Activated naive CD4-positive, alpha-beta T cell (primary cell): Measurements from ENCODE around the gene THRB.

Source experiments
- DNase-seq, 4 experiments: peaks; one replicate each; lab custom pipeline; 2025; lab: John Stamatoyannopoulos, UW

Gene THRB

DNA sequence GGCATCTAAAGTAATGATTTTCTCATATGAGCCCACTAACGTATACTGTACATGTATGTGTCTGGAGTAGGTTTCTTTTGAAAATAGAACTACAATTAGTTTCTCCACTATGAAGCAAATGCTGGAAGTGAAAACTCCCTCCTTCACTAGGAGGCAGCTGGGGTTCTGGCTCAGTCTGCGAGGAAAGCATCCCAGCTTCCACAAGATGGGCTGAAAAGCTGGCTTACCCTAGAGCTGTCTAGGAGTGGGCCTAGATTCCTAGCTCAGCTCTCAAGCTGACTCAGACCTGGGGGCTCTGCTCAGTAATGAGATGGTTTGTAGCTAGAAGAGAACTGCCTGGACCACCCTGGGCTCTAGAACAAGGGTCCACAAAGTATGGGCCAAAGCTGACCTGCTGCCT lies 268.3 kb downstream of the THRB start:
- DNase-seq = no peak

DNA sequence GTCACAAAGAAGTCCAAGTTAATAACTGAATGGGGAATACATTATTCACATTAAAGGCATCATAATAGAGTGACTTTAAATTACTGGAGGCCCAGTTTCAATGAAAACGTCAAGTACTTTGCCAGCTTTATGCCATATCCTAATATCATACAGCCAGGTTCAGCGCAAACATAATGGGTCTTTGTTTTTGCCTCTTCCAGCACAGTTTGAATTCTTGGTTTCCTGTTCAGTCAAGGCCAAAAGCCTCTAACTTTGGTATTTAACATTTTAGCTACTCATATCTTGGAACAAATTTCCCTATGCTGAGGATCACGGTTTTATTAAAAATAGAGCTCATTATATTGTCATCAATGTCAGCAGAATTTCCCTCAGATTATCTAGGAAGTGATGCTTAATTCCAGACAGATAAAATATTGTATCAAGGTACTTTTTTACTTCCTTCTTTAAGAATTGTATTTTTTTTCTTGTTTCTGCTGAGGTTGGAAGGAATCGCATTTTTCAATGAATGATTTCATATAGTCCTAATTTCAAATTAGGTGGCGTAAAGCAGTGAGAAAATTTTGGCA lies 269.2 kb downstream of the THRB start:
- DNase-seq = no peak

DNA sequence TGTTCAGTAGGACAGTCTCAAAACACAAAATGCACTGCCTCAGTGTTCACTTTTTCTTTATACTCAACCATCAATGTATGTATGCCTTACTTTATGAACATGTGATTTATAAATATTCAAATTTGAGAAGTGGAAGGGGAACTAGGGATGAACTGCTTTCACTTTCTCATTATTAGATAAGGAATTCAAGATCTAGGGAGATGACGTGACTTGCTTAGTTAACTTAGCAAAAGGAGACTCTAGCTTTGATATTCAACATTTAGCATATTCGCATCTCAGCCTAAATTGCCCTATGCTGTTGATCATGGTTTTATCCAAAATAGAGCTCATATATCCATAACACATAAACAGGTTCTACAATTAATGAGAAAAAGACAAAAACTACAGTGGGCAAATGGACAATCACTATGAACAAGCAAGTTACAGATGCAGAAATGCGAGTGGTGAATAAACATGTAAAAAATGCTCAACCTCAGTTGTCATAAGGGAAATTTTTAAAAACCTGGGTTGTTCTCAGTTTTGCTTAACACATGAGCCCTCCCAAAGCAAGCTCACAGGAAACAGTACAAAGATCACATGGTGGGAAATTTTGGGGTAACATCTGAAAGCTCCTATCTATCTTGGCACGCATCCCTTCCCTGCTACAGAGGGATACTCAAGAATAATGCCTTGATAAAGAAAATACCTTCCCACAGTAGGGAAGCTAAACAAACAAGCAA lies 269.8 kb downstream of the THRB start:
- DNase-seq = no peak

DNA sequence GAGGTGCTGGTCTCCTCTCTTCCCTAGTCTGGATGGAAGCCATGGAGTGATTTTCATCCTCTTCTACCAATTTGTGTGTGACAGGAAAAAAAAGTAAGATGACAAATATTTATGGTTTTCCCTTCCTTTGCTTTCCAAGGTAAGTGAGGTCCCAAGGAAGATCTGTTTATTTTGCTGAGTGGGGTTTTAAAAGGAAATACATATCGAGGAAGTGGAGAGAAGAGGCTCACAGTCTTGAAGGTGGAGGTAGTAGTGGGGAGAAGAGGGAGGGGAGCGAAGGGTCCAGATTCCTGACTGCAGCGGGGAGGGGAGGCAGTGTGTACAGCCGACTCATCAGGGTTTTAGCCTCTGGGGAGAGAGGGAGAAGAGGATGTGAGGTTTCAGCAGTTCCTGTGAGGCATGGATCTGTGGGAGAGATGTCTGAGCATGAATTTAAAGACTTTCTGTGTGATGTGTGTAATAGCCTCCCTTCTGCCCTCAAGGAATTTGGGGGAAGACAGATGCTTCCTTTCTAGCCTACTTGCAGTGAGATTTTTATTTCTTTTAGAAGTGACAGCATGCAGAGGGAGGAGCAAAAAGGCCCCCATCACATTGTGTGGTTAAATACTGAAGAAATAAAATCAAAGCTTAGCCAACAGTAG lies 272.4 kb downstream of the THRB start:
- DNase-seq = no peak

DNA sequence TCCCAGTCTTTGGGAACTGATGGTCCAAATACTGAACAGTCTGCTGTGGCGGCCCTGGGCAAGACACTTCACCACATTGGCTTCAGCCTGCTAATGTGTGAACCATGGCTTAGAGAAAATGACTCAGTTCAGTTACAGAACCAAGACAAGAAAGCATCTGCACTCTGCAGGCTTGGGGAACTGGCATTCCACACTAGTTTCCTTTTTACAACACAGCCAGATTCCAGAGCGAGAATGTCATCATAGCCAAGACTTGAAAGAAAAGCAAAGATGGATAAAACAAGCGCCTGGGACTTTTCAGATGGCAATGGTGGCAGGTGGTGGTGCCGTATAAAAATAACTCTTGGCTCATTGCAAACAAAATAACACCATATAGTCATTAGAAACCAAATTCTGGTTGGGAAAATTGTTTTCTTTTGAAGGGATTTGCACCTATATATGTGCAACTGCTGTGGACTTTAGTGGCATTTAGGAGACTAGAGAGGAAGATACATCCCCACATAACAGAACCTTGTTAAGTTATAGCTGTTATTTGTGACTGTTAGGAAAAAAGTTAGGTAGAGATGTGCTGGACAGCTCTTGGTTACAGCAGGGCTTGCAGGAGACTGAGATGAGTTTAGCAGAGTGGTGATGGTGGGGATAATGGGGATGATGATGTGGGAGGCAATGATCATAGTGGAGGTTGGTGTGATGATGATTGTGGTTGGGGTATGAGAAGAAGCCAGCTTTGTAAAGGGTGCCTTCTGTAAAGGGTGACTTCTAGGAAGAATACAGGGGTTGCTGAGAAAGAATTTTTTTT lies 273.6 kb downstream of the THRB start:
- no peak for DNase-seq

DNA sequence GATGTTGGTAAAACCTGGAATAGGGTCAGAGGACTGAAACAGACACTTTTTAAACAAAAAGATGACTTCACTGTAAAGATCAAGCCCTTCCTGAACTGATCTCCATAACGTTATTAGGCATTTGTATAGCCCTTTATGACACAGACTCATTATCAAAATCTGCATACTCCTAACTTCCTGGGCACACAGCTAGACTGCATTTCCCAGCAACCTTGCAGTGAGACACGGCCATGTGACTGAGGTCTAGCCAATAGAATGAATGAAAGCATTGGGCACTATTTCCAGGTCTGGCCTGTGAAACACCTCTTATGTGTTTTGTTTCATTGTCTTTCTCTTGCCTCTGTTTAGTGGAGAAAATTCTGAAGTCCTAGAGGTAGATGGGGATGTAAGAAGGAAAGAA lies 279.1 kb downstream of the THRB start:
- no peak for DNase-seq

DNA sequence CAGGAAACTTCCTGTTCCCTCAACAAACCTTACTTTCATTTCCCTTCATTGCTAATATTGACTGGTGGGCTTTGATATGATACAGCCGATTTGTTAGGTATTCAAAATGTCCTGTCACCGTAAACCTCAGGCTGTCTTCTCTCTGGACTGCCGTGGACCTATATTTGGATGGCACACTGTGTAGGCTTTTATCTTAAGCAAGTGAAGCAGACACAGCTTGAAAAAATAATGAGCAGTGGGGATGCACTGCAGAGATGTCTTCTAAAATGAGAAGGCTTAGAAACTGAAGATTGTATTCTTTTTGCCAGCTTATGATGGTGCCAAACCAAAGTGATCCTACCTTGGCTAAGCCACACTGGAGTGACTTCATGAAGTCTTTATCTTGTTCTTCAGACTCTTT lies 283.3 kb downstream of the THRB start:
- DNase-seq = no peak

DNA sequence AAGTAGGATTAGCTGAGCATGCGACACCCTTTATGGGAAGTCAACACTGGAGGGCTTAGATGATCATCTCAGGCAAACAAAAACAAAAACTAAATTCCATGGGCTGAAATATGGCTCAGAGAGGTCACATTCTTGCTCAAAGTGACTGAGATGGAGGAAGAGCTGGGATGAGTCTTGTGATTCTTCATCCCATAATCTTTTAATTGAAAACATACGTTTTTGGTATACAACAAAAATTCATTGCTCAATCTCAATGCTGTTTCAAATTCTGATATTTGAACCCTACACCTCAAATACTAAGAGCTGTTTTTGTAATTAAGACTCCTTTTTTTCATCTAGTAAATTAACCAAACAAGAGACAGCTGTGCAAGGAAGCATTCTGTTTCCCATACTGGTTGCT lies 292.6 kb downstream of the THRB start:
- DNase-seq = no peak

DNA sequence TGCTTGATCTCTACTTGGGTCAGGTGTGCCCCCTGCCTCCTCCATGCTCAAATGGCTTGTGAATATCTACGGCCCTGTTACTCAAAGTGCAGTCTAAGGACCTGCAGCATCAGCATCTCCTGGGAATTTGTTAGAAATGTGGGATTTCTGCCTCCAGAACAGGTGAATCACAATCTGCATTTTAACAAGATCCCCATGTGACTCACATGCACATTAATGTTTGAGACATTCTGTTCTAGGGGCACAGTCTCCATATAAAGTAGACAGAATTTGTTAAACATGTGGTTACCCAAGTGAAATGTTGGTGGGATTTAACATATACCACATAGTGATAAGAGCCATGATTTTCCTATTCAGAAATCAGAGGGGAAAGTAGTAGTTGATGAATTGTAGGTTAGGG lies 293.3 kb downstream of the THRB start:
- DNase-seq = no peak

DNA sequence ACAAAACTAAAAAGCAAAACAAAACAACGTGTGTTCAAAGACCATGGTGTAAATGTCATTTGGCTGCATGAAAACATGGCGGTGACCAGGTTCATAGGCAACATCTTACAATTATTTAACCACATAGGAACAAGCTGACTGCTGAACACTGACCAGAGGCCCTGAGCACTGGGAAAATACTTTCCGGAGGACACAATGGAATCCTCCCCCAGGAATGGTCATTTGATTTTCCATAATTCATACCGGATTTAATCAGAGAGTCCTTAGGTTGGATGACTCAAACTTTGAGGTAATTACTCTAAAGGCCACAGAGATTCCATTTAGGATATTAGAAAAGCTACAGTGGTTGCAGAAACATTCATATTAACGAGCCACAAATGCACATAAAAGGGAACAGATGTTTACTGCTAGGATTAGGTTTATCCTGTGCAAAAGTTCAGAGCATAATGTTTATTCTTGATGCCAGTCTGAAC lies 294.8 kb downstream of the THRB start:
- DNase-seq = no peak

DNA sequence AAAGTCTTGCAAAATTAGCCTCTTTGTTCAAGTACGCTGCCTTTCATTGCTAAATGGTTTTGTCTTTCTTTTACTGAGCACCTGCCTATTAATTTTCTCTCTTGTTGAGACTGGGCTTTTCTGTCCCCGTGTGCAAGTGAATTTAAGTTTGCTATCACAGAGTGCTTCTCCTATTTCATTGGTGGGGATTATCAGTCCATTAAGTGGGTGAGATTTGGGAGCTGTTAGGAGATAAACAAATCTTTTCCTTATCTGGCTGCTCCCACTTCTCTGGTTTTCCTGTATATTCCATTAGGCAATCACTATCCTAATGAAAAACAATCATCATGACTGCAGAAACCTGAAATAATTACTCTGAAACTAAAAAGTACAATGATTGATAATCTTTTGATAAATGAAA lies 295.4 kb downstream of the THRB start:
- DNase-seq = no peak

DNA sequence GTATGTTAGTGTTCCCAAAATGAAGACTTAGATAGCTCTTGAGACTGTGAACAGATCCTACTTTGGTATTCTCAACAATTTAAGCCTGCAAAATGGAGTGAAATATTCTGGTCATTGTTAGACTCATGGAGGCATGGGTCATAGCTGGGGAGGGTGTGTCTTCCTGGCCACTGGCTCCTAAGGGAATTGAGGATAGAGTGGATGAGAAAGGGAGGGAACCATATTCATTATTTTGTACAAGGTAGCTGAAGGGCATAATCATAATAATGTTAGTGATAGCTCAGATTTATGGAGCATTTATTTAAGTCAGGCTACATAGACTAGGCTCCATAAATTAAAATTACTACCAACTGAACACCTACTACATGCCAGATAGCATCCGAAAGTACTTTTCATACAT lies 295.9 kb downstream of the THRB start:
- no peak for DNase-seq

DNA sequence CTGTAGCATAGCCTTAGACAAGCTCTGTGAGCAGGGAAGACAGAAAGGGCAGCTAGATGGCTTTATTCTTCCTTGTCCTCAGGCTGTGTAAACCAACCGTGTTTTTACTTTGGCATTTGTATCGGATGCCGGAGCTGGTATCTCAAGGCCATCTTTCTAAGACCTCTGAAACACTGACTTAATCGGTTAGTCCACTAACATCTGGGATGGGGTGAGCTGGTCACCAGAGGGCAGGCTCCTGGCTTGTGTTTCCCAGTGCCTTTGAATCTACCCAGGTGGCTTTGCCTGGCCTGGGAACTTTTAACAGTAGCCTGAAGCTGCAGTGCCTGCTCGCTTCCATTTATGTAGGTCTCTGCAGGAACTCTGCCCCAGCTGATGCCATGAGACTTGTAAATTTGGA lies 296.8 kb downstream of the THRB start:
- DNase-seq = no peak

DNA sequence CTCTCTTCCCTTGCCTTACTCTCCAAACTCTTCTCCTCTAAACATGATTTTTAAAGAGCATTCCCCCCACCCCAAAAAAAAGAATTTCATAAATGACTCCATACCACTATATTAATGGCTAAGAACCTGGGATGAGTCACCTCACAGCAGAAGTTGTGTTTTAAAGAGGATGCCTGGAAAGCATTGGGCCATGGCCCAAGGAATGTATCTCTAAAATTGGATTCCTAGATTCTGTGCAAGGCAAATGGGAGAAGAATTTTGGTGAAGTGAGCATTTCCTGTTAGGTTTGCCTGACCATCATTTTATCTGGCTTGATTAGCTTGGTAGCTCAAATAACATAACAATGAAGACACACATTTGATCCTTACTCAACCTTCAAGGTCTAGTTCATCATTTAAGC lies 298.1 kb downstream of the THRB start:
- DNase-seq = no peak

DNA sequence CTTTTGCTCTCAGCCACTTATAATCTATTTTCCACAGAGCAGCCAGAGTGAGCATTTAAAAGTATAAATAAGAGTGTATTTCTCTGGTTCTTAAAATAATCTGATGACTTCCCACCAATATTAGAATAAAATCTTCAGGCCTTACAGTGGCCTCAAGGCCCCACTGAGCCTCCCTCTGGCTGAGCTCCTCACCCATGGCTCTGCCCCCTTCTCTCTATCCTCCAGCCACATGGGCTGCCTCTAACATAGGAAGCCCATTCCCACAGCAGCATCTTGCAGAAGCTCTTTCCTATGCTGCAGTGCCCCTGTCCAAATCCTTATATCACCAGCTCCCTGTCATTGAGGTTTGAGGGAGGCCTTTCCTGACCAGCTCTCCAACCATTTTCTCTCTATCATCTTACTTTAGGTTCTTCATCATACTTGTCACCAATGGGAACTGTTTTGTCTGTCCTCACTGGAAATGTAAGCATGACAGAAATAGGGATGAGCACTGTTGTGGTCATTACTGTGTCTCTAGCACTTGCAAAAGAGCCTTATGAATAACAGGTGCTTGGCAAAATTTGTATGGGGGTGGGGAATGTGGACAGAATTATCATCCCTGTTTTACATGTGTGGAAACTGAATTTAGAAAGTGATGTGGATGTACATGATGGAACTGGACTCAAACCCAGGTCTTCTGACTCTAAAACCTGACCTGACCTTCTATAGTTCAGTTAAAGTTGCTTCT lies 299.0 kb downstream of the THRB start:
- DNase-seq = no peak

DNA sequence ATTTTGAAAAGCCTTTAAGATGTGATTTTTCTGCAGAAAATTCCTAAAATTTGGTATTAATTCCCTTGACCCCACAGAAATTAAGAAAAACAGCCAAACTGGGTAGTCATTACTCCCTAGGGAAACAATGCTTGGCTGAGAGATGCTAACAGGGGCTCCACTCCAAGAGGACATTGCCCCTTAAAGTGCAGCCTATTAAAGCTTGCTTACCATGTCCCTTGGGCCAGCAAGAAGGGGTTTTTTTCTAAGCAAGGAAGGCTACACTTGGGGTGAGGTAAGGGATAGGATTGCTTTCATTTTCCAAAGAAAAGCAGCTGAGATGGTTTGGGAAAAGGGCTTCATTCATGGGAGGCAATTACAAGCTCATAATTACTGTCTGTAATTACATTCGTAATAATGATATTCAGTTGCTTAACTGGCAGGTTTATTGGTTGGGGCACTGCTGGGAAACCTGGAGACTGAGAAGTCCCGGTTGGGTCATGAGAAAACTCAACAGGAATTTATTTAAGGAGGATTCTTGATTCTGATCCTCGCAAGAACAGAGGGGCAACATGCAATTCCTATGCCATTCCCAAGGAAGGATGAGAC lies 302.1 kb downstream of the THRB start:
- no peak for DNase-seq

DNA sequence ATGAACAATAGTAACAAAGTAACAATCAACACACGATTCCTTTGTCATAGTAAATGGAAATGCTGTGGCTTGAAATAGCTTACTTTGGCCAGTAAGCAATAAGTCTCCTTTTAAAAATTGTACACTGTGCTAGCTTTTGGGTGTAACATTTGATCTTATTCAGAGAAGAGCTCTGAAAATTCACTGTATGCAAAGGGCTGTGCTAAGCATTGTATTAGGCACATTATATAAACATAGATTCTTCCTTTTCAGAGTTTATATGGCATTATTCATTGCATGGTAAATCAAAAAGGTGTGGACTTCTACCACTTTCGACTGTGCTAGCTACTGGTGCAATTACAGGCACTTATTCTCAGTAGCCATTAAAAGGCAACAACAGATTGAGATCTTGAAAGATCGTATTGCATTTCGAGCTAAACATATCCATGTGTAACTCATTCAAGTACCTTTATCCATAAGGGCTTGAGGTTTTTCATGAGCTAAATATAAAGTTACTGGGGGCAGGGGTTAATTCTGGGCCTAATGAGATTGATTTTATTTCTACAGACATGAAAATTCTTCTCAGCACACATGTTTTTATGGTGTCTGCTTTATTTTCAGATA lies 302.7 kb downstream of the THRB start:
- no peak for DNase-seq

DNA sequence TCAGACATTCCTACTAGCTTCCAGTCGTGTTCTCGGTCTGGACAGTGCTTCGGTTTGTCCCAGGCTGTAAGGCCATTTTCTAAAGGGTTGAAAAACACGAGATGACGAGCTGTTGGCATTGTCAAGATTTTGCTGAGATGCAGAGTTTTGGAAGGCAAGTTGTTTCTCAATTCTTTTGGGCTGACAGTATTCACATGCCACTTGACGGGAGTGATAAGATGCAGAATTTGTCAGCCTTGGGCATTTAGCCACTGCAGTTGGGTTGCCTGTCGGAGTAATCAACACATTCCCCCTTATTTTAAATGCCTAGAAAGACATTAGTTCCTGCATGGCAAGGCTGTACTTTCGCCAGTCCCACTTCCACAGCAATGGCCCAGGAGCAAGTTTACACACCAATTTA lies 304.4 kb downstream of the THRB start:
- DNase-seq = no peak

DNA sequence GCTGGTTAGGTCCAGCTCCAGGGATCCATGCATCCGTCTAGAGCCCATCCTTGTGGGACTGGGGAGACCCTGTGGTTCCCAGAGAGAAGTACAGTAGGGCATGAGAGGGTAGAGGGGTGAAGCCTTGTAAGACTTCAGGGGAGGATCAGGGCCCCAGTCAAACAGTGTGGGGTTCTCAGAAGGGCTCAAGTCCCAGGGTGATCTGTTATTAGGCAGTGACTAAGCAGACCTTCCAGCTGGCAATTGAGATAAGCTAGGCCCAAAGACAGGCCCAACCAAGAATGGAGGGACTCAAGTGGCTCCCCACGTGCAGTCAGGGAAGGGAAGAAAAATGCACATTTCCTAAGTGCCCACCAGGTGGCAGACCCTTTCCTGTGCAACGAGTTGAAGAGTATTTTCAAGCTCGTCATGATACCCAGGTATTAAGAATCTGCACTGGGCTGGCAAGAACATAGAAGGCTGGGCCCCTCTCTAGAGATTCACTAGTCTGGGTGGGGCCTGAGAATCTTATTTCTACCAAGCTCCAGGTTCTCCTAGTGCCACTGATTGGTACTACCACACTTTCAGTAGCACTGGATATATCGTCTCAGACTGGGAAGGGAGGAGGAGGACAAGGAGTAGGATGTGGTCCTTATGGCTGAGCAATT lies 308.8 kb downstream of the THRB start:
- peak in 1 of 4 experiments; percentile 0 for DNase-seq

DNA sequence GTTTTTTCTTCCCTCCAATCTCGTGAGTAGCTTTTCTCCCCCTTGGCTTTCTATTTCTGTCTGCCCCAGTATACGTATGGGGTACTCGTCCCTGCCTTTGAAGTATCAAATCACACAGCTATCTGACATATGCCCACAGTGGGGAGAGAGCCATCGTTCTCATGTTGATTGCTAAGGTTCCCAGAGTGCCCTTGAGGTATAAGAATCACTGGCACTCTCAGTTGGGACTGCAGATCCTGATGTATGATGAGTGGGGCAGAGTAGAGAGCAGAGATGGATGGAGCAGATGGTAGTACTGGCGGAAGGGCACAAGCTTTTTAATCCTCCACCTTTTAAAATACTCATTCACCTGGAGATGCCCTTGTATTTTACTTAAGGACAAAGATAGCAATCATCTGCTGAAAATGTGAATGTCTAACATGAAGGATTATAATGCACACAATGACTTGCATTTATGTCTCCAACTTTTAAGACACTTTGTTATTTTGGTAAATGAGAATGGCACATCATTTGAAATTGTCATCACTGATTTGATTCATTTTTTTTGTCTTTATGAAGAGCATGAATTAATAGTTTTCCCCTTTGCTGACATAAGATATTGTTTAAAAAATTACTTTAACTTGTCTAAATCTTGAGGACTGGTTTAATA lies 310.0 kb downstream of the THRB start:
- no peak for DNase-seq
